Measurements from ENCODE around the gene KLRC2. TPM values are rescaled to one million over a fixed set of nuclear protein-coding genes. Genes with fewer than 3 reads are reported as not detected.
"Not testable (repeated sequence)": the region's sequence is repeated elsewhere in the genome, so short reads cannot be mapped to it uniquely, and the experiment has no call there.

Gene KLRC2
- total RNA-seq, 1 experiment from 2014 or later: not detected

- H3K4me3 Mint-ChIP-seq (ENCODE audit: low read depth, unreplicated experiment); CTCF ChIA-PET; H3K4me1 Mint-ChIP-seq (ENCODE audit: low read depth, unreplicated experiment); H3K9me3 Mint-ChIP-seq (ENCODE audit: low read depth, unreplicated experiment); H3K27ac Mint-ChIP-seq (ENCODE audit: unreplicated experiment); H3K27me3 Mint-ChIP-seq (ENCODE audit: unreplicated experiment); H3K36me3 Mint-ChIP-seq (ENCODE audit: insufficient read depth, unreplicated experiment); intact Hi-C loops (cut with micrococcal nuclease; ENCODE audit: unreplicated experiment); BruUV-seq (replicated peaks); DNase-seq: not testable (repeated sequence)
These were observed 15.5 kb downstream of the KLRC2 start, which contains the start of gene KLRC3 for GRCh38 chr12:10420334-10420733. KLRC3 (minus strand) TSS chr12:10420595; CDS start chr12:10420550, 45 bp downstream.

- no peaks in the 10 kb centered on the region for H3K4me1 Mint-ChIP-seq (ENCODE audit: low read depth, unreplicated experiment)
- H3K27me3 Mint-ChIP-seq (ENCODE audit: unreplicated experiment): no peaks in the 10 kb centered on the region
- BruUV-seq (replicated peaks): no TSS peak
- intact Hi-C loops (cut with micrococcal nuclease; ENCODE audit: unreplicated experiment): no loop called here
- no peaks in the 10 kb centered on the region for H3K36me3 Mint-ChIP-seq (ENCODE audit: insufficient read depth, unreplicated experiment)
- H3K9me3 Mint-ChIP-seq (ENCODE audit: low read depth, unreplicated experiment): no peaks in the 10 kb centered on the region
- H3K4me3 Mint-ChIP-seq (ENCODE audit: low read depth, unreplicated experiment): no peak within 1 kb of the TSS
- CTCF ChIA-PET: no interaction called here
- no peak within 1 kb of the TSS for H3K27ac Mint-ChIP-seq (ENCODE audit: unreplicated experiment)
- no peak for DNase-seq
- TF ChIP-seq CTCF (IDR thresholded peaks at IDR 0.05; ENCODE audit: unreplicated experiment): no peak
These were observed 26.4 kb downstream of the KLRC2 start, which contains the start of gene KLRC4 for GRCh38 chr12:10409392-10409791. KLRC4 (minus strand) TSS chr12:10409757; CDS start chr12:10409575, 182 bp downstream.

- intact Hi-C loops (cut with micrococcal nuclease; ENCODE audit: unreplicated experiment): no loop called here
- CTCF ChIA-PET: no interaction called here
- Mint-ChIP-seq H3K36me3 (ENCODE audit: insufficient read depth, unreplicated experiment) (no peaks in the 10 kb centered on the region), H3K27ac (ENCODE audit: unreplicated experiment) (no peak overlapping the region), H3K9me3 (ENCODE audit: low read depth, unreplicated experiment) (no peaks in the 10 kb centered on the region), H3K4me3 (ENCODE audit: low read depth, unreplicated experiment) (no peak overlapping the region), H3K27me3 (ENCODE audit: unreplicated experiment) (no peaks in the 10 kb centered on the region), H3K4me1 (ENCODE audit: low read depth, unreplicated experiment) (no peaks in the 10 kb centered on the region)
- TF ChIP-seq CTCF (IDR thresholded peaks at IDR 0.05; ENCODE audit: unreplicated experiment): no peak
- BruUV-seq (replicated peaks): no TSS peak
- no peak for DNase-seq
These were observed 27.0 kb downstream of the KLRC2 start for GRCh38 chr12:10408842-10409241.

DNA sequence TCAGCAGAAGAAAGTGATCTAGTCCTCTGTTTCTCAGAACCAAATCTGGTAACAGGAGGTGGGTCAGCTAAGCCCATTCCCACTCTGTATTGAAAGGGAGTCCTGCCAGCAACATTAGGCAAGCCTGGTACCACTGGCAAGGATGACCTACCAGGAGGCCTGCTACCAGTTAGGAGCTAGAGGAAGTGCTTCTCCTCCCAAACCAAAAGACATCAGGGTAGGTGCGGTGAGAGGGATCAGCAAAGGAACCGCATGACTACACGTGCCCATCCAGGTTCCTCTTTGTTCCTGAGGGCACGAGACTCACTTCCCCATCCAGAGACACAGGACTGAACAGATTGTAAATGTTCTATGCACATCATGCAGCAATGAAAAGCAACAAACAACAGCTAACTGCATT is 29.1 kb downstream of the KLRC2 start:
- TF ChIP-seq CTCF (IDR thresholded peaks at IDR 0.05; ENCODE audit: unreplicated experiment): no peak
- CTCF ChIA-PET: no interaction called here

DNA sequence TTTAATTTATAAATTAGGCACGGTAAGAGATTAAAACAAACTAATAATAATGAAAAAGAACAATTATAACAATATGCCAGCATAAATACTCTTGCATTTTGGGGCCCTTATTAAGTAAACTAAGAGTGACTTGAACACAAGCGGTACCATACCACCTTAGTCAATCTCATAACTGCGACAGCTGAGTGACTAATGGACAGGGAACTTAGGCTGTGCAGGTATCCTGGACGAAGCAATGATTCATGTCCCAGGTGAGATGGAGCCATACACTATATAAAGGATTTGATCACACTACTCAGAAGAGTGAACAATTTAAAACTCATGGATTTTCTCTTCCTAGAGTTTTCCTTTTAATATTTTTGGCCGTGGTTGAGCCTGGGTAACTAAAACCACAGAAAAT is 30.5 kb downstream of the KLRC2 start:
- no peak for TF ChIP-seq CTCF (IDR thresholded peaks at IDR 0.05; ENCODE audit: unreplicated experiment)
- Mint-ChIP-seq H3K4me1 (ENCODE audit: low read depth, unreplicated experiment) (no peaks in the 10 kb centered on the region), H3K36me3 (ENCODE audit: insufficient read depth, unreplicated experiment) (no peaks in the 10 kb centered on the region), H3K27ac (ENCODE audit: unreplicated experiment) (no peak overlapping the region), H3K9me3 (ENCODE audit: low read depth, unreplicated experiment) (no peaks in the 10 kb centered on the region), H3K27me3 (ENCODE audit: unreplicated experiment) (no peaks in the 10 kb centered on the region), H3K4me3 (ENCODE audit: low read depth, unreplicated experiment) (no peak overlapping the region)
- BruUV-seq (replicated peaks): no TSS peak
- no peak for DNase-seq
- CTCF ChIA-PET: no interaction called here
- intact Hi-C loops (cut with micrococcal nuclease; ENCODE audit: unreplicated experiment): no loop called here

More for the DNA sequence above, 29.1 kb downstream of the KLRC2 start:
- no peak for DNase-seq
- no TSS peak for BruUV-seq (replicated peaks)
- intact Hi-C loops (cut with micrococcal nuclease; ENCODE audit: unreplicated experiment): no loop called here
- Mint-ChIP-seq H3K4me1 (ENCODE audit: low read depth, unreplicated experiment) (no peaks in the 10 kb centered on the region), H3K27ac (ENCODE audit: unreplicated experiment) (no peak overlapping the region), H3K36me3 (ENCODE audit: insufficient read depth, unreplicated experiment) (no peaks in the 10 kb centered on the region), H3K4me3 (ENCODE audit: low read depth, unreplicated experiment) (no peak overlapping the region), H3K9me3 (ENCODE audit: low read depth, unreplicated experiment) (no peaks in the 10 kb centered on the region), H3K27me3 (ENCODE audit: unreplicated experiment) (no peaks in the 10 kb centered on the region)
